ENCODE measurements around the gene NCOA3. TPM values are rescaled to one million over a fixed set of nuclear protein-coding genes. Genes with fewer than 3 reads are reported as not detected.
A peak's percentile ranks its signal among the peaks of the same experiment; 100 is the strongest.

The NCOA3 gene
- total and polyA plus RNA-seq, 12 donors, result 8.0 to 30.2 (median 21.4) TPM

DNA sequence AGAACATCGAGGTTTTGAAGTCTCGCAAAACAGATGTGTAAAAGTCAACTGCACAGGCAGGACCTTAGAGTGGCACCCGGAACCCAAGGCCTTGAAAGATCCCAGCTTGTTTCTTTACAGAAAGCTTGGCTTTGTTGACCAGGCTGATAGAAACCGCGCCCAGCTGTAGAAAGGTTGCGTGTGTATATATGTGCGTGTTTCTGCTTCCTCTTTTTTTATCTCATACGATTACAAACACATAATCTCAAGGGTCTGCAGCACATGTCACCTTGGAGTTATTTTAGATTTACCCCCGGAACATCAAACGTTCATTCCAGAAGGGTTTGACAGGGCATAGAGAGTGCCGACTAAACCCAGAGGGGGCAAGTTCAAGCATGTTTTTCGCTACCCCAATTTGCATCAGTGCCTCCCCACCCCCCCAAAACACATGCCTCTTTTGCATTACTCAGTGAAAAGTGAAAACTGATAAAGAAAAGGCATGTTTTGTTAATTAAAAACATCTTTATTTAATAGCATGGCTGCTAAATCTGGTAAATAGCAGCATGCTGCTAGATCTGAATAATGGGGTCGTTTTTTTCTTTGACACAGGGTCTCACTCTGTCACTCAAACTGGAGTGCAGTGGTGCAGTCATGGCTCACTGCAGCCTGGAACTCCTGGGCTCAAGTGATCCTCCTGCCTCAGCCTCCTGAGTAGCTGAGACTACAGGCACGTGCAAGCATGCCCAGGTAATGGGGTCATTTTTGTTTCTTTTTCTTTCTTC lies 33.2 kb upstream of the NCOA3 start:
- Histone ChIP-seq H3K4me3 (no peak overlapping the region), H3K36me3 (no peaks in the 10 kb centered on the region), H3K9me3 (no peaks in the 10 kb centered on the region), H3K27me3 (no peaks in the 10 kb centered on the region), H3K4me1 (peaks cover 5 to 27% (median 12%) of the 10 kb centered on the region in 9 donors), H3K27ac (no peak overlapping the region)
- no peak for ATAC-seq
- WGBS, 2 donors, result 51 to 53% methylated on average over 14 of the region's 14 CpGs
- intact Hi-C loops (cut with DNase I), result no loop called here
- TF ChIP-seq, protein P1, sequence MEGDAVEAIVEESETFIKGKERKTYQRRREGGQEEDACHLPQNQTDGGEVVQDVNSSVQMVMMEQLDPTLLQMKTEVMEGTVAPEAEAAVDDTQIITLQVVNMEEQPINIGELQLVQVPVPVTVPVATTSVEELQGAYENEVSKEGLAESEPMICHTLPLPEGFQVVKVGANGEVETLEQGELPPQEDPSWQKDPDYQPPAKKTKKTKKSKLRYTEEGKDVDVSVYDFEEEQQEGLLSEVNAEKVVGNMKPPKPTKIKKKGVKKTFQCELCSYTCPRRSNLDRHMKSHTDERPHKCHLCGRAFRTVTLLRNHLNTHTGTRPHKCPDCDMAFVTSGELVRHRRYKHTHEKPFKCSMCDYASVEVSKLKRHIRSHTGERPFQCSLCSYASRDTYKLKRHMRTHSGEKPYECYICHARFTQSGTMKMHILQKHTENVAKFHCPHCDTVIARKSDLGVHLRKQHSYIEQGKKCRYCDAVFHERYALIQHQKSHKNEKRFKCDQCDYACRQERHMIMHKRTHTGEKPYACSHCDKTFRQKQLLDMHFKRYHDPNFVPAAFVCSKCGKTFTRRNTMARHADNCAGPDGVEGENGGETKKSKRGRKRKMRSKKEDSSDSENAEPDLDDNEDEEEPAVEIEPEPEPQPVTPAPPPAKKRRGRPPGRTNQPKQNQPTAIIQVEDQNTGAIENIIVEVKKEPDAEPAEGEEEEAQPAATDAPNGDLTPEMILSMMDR (IDR thresholded peaks at IDR 0.05), result no peak
- DNase-seq, result no peak

DNA sequence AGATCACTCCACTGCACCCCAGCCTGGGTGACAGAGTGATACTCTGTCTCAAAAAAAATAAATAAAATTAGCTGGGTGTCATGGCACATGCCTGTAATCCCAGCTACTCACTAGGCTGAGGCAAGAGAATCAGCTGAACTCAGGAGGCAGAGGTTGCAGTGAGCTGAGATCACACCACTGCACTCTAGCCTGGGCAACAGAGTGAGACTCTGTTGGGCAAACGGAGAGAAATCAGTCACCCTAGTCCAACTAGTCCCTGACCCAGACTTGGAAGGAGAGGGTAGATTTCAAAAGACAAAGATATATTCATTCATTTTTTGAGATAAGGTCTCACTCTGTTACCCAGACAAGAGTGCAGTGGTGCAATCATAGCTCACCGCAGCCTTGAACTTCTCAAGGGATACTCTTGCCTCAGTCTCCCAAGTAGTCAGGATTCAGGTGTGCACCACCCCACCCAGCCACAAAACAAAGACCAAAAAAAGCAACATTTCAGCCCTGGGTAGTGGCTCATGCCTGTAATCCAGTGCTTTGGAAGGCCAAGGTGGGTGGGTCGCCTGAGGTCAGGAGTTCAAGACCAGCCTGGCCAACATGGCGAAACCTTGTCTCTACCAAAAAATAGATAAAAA lies 26.2 kb upstream of the NCOA3 start:
- H3K27me3 ChIP-seq, result no peaks in the 10 kb centered on the region
- DNase-seq, result no peak
- no peaks in the 10 kb centered on the region for H3K36me3 ChIP-seq
- no peak overlapping the region for H3K27ac ChIP-seq
- intact Hi-C loops (cut with DNase I), result loop anchor here in 2 of 10 donors (5.0 to 10.0 kb wide), 2 partner anchors 61 to 63 kb away; no protein-coding TSS in a partner anchor
- no peak overlapping the region for H3K4me3 ChIP-seq
- no peak for ATAC-seq
- no peaks in the 10 kb centered on the region for H3K9me3 ChIP-seq
- peaks cover 0 to 16% (median 10%) of the 10 kb centered on the region in 9 donors for H3K4me1 ChIP-seq
- TF ChIP-seq, protein P1 (IDR thresholded peaks at IDR 0.05), result no peak
- WGBS, 2 donors, result 94 to 97% methylated on average over 4 of the region's 4 CpGs

DNA sequence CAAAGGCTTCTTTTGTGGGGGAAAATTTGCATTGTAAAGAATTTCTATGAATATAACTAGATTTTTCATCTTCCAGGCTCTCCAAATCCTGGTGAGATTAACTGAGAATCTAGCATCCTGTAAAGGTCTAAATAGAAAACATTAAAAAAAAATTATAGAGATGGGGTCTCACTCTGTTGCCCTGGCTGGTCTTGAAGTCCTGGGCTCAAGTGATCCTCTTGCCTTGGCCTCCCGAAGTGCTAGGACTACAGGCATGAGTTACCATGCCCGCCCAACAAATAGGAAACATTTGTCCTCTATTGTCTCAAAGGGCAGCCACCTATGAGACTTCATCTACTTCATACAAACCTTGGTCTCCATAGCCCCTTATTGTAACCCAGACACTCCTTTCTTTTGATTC lies 25.2 kb upstream of the NCOA3 start:
- H3K4me1 ChIP-seq, result peaks cover 0 to 16% (median 9%) of the 10 kb centered on the region in 9 donors
- no peaks in the 10 kb centered on the region for H3K9me3 ChIP-seq
- DNase-seq, result no peak
- no peak for ATAC-seq
- no peak overlapping the region for H3K4me3 ChIP-seq
- intact Hi-C loops (cut with DNase I), result loop anchor here in 2 of 10 donors (5.0 to 10.0 kb wide), 2 partner anchors 62 to 64 kb away; no protein-coding TSS in a partner anchor
- no peaks in the 10 kb centered on the region for H3K27me3 ChIP-seq
- no peaks in the 10 kb centered on the region for H3K36me3 ChIP-seq
- no peak overlapping the region for H3K27ac ChIP-seq
- WGBS, 2 donors, result 100% methylated on average over 2 of the region's 2 CpGs
- TF ChIP-seq, protein P1 (IDR thresholded peaks at IDR 0.05), result no peak

DNA sequence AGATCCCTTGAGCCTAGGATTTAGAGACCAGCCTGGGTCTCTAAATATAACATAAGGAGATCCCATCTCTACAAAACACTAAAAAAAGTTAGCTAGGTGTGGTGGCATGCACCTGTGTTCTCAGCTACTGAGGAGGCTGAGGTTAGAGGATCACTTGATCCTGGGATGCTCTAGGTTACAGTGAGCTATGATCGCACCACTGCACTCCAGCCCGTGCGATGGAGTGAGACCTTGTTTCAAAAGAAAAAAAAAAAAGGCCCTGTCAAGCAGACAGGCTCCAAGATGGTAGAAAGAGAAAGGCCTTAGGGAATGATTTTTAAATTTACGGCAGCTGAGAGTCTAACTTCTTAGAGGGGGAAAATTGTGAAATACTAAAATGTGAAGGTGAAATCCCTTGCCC lies 22.6 kb upstream of the NCOA3 start:
- intact Hi-C loops (cut with DNase I), result loop anchor here in 2 of 10 donors (5.0 to 10.0 kb wide), 2 partner anchors 64 to 67 kb away; no protein-coding TSS in a partner anchor
- H3K36me3 ChIP-seq, result no peaks in the 10 kb centered on the region
- H3K9me3 ChIP-seq, result no peaks in the 10 kb centered on the region
- H3K27ac ChIP-seq, result peak overlapping the region; percentile 32 to 75 (median 58)
- no peak for DNase-seq
- 93 to 98% methylated on average over 4 of the region's 4 CpGs for WGBS, 2 donors
- H3K4me1 ChIP-seq, result peaks cover 0 to 16% (median 9%) of the 10 kb centered on the region in 9 donors
- no peak for ATAC-seq
- H3K27me3 ChIP-seq, result no peaks in the 10 kb centered on the region
- H3K4me3 ChIP-seq, result no peak overlapping the region
- TF ChIP-seq, protein P1 (IDR thresholded peaks at IDR 0.05), result no peak
